Right lobe of liver (tissue), 6 donors: Measurements from ENCODE around the gene ASXL1. TPM values are rescaled to one million over a fixed set of nuclear protein-coding genes. Genes with fewer than 3 reads are reported as not detected.
A peak's percentile ranks its signal among the peaks of the same experiment; 100 is the strongest.

Experiments
- ATAC-seq, 4 donors: fragments of 200-7000 bp; cut with Tn5 transposase; one replicate each; pipeline ENCODE4 v1.9.1; 2020; ENCODE audit warnings: mild to moderate bottlenecking in 4 of 4, moderate library complexity in 4 of 4
- DNase-seq, 3 donors: peaks; one replicate each; pipeline ENCODE4 v3.0.0-alpha.2; 2020
- H3K27ac ChIP-seq, 3 donors: fragments of 200-600 bp; one replicate each; pipeline ENCODE4 v1.8.0; 2022
- H3K27me3 ChIP-seq, 2 donors: fragments of 200-600 bp; one replicate each; pipeline ENCODE4 v1.8.0; 2022
- H3K36me3 ChIP-seq, 4 donors: fragments of 200-600 bp; sonication (generic) in 1 of 4; one replicate each; pipeline versions ENCODE4 v1.5.1 to v1.8.0; 2017 to 2022; ENCODE audit warnings: control low read depth in 1 of 4
- H3K4me1 ChIP-seq, 4 donors: fragments of 200-600 bp; sonication (generic) in 1 of 4; one replicate each; pipeline versions ENCODE4 v1.5.1 to v1.8.0; 2017 to 2022; ENCODE audit warnings: control low read depth in 1 of 4
- H3K4me3 ChIP-seq, 3 donors: fragments of 200-600 bp; one replicate each; pipeline ENCODE4 v1.8.0; 2022
- H3K9me3 ChIP-seq, 4 donors: fragments of 200-600 bp; sonication (generic) in 1 of 4; one replicate each; pipeline versions ENCODE4 v1.5.1 to v1.8.0; 2017 to 2022; ENCODE audit warnings: control low read depth in 1 of 4
- CTCF ChIP-seq, 4 donors: fragments of 200-600 bp in 3 of 4; fragments of 450-650 bp in 1 of 4; IDR thresholded peaks; one replicate each; pipeline versions ENCODE4 v1.5.1 to v1.8.0; 2016 to 2022; ENCODE audit warnings: antibody characterized with exemption in 4 of 4, mild to moderate bottlenecking in 2 of 4
- POLR2A ChIP-seq: fragments of 450-650 bp; IDR thresholded peaks from one replicate; pipeline ENCODE4 v1.6.1; 2017; ENCODE audit warnings: antibody characterized with exemption, mild to moderate bottlenecking
- WGBS: methylation state at CpG from one replicate; pipeline ENCODE4 v1.1.6; 2018; ENCODE audit warnings: low coverage, low lambda C conversion rate; ENCODE audit not compliant: insufficient coverage; ENCODE audit errors: missing lambda C conversion rate; 5-methylcytosine and 5-hydroxymethylcytosine counted together
- intact Hi-C, 2 donors: fragments of 100-400 bp; cut with DNase I; formaldehyde crosslinking; loops; one replicate each; pipeline versions ENCODE4 v1.11.2 to v1.14.1; 2022
- total RNA-seq, 6 experiments: library from RNA; depleted of rRNA in 2 of 6; stranded (reverse); fragments of >200 nt in 2 of 6; fragmentation: NEBNext Ultra II Directional in 3 of 6; extraction: Animal tissue kit (Norgen Biotek cat#: 25700) in 3 of 6; gene quantifications; one replicate each; pipeline versions ENCODE4 v1.1.0 to v1.2.4, GENCODE V29; 2016 to 2023
- donor health status: DM: no; HTN: yes; CAD: no.
- donor health status: DM: no; HTN: no; CAD: no.
- donor health status: DM: no; HTN: no; CAD: no.
- donor health status: DM: no; HTN: yes; CAD: no.
- donor health status: DM: no; HTN: yes; CAD: no.

The ASXL1 gene
- total RNA-seq, 6 experiments from 2014 or later: 18.9 to 41.8 (median 26.0) TPM

- H3K9me3 ChIP-seq: no peaks in the 10 kb centered on the region
- H3K27ac ChIP-seq: no peak overlapping the region
- TF ChIP-seq CTCF (IDR thresholded peaks at IDR 0.05) (no peak), POLR2A (no peak)
- ATAC-seq (no peak), DNase-seq (peak in 2 of 3 donors; percentile 11 to 33)
- H3K4me3 ChIP-seq: no peak overlapping the region
- H3K36me3 ChIP-seq: no peaks in the 10 kb centered on the region
- peaks cover 0 to 43% (median 12%) of the 10 kb centered on the region in 4 donors for H3K4me1 ChIP-seq
- no peaks in the 10 kb centered on the region for H3K27me3 ChIP-seq
- WGBS: 74% methylated on average over 5 of the region's 12 CpGs
- intact Hi-C loops: no loop called here
Observed at GRCh38 chr20:32480371-32481241, 122.5 kb downstream of the ASXL1 start.

- intact Hi-C loops: no loop called here
- Histone ChIP-seq H3K9me3 (no peaks in the 10 kb centered on the region), H3K27me3 (no peaks in the 10 kb centered on the region), H3K4me3 (peak overlapping the region in 1 of 3 donors; percentile 81), H3K27ac (peak overlapping the region in 1 of 3 donors; percentile 65), H3K36me3 (no peaks in the 10 kb centered on the region), H3K4me1 (peaks cover 0 to 44% (median 13%) of the 10 kb centered on the region in 4 donors)
- WGBS: 63% methylated on average over 5 of the region's 13 CpGs
- peak in 1 of 3 donors; percentile 42 for DNase-seq
- TF ChIP-seq CTCF (IDR thresholded peaks at IDR 0.05) (no peak), POLR2A (no peak)
- ATAC-seq: no peak
Observed at GRCh38 chr20:32481311-32482142, 123.4 kb downstream of the ASXL1 start.

GRCh38 chr20:32482143-32482441 is 124.0 kb downstream of the ASXL1 start:
- intact Hi-C loops: no loop called here
- peaks cover 0 to 40% (median 10%) of the 10 kb centered on the region in 4 donors for H3K4me1 ChIP-seq
- DNase-seq (no peak), ATAC-seq (no peak)
- peak overlapping the region; percentile 41 to 65 (median 53) for H3K27ac ChIP-seq
- WGBS: 17% methylated on average over 4 of the region's 9 CpGs
- H3K4me3 ChIP-seq: peak overlapping the region; percentile 69 to 81 (median 75)
- no peaks in the 10 kb centered on the region for H3K9me3 ChIP-seq
- no peak for TF ChIP-seq CTCF (IDR thresholded peaks at IDR 0.05)
- no peaks in the 10 kb centered on the region for H3K27me3 ChIP-seq
- no peaks in the 10 kb centered on the region for H3K36me3 ChIP-seq

GRCh38 chr20:32482442-32483261 is 124.5 kb downstream of the ASXL1 start:
- DNase-seq: peak; percentile 65 to 76 (median 68)
- 1% methylated on average over 15 of the region's 82 CpGs for WGBS

More at GRCh38 chr20:32482442-32483261, 124.5 kb downstream of the ASXL1 start:
- Histone ChIP-seq H3K36me3 (no peaks in the 10 kb centered on the region), H3K9me3 (no peaks in the 10 kb centered on the region), H3K4me1 (peaks cover 0 to 35% (median 7%) of the 10 kb centered on the region in 4 donors), H3K27me3 (no peaks in the 10 kb centered on the region), H3K27ac (peak overlapping the region; percentile 41 to 65 (median 53)), H3K4me3 (peak overlapping the region; percentile 69 to 81 (median 75))
- intact Hi-C loops: no loop called here
- peak; percentile 10 to 46 (median 29) for ATAC-seq
- TF ChIP-seq POLR2A: no peak
